Measurements from ENCODE around the gene FOXC2.

DNA sequence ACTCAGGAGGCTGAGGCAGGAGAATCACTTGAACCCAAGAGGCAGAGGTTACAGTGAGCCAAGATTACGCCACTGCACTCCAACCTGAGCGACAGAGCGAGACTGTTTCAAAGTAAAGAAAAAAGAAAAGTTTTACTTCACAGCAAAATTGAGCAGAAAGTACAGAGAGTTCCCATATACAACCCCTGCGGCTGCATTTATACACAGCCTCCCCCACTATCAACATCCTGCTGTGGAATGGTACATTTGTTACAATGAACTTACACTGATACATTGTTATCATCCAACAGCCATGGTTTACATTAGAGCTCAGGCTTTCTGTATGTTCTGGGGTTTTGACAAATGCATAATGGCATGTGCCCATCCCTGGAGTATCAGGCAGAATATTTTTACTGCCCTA is 9.0 kb upstream of the FOXC2 start:
- no peak for TF ChIP-seq POLR2AphosphoS5 (IDR thresholded peaks at IDR 0.05)
- no peak for TF ChIP-seq CTCF (IDR thresholded peaks at IDR 0.05)

All from sigmoid colon (tissue), 4 donors.